ENCODE results near the gene CCL14. TPM values are rescaled to one million over a fixed set of nuclear protein-coding genes. Genes with fewer than 3 reads are reported as not detected.

CCL14 gene
- total and polyA plus RNA-seq, 2 of the 13 experiments (the other 11 are each of a cell fraction or from before 2014, with no cell fraction given) = 1.1 to 1.7 TPM

- TF ChIP-seq SYNCRIP (IDR thresholded peaks at IDR 0.05; ENCODE audit: insufficient read depth, low read depth, low read length) = no peak
- TF ChIP-seq ZNF530 (CRISPR knock-in tag; IDR thresholded peaks at IDR 0.05; ENCODE audit: low read depth) = no peak
- peak; percentile 67 for TF ChIP-seq ZNF501 (CRISPR knock-in tag; IDR thresholded peaks at IDR 0.05)
- TF ChIP-seq POLR2AphosphoS5 (IDR thresholded peaks at IDR 0.05; ENCODE audit: low read depth, low read length) = peak; percentile 21; the same call in 1 of the 2 replicates
- no peak for TF ChIP-seq ZNF883 (CRISPR knock-in tag; IDR thresholded peaks at IDR 0.05; ENCODE audit: not compliant biosample characterization)
- TF ChIP-seq FIP1L1 (IDR thresholded peaks at IDR 0.05; ENCODE audit: borderline replicate concordance, insufficient read depth, low read depth, low read length) = no peak
- peak; percentile 97 for TF ChIP-seq HDAC1 (CRISPR knock-in tag; IDR thresholded peaks at IDR 0.05)
- TF ChIP-seq ZNF546 (CRISPR knock-in tag; conservative IDR thresholded peaks at IDR 0.05) = no peak
- TF ChIP-seq, protein P1, sequence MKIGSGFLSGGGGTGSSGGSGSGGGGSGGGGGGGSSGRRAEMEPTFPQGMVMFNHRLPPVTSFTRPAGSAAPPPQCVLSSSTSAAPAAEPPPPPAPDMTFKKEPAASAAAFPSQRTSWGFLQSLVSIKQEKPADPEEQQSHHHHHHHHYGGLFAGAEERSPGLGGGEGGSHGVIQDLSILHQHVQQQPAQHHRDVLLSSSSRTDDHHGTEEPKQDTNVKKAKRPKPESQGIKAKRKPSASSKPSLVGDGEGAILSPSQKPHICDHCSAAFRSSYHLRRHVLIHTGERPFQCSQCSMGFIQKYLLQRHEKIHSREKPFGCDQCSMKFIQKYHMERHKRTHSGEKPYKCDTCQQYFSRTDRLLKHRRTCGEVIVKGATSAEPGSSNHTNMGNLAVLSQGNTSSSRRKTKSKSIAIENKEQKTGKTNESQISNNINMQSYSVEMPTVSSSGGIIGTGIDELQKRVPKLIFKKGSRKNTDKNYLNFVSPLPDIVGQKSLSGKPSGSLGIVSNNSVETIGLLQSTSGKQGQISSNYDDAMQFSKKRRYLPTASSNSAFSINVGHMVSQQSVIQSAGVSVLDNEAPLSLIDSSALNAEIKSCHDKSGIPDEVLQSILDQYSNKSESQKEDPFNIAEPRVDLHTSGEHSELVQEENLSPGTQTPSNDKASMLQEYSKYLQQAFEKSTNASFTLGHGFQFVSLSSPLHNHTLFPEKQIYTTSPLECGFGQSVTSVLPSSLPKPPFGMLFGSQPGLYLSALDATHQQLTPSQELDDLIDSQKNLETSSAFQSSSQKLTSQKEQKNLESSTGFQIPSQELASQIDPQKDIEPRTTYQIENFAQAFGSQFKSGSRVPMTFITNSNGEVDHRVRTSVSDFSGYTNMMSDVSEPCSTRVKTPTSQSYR (CRISPR knock-in tag; IDR thresholded peaks at IDR 0.05; ENCODE audit: borderline replicate concordance) = peak; percentile 98
- TF ChIP-seq ZFP36 (IDR thresholded peaks at IDR 0.05; ENCODE audit: borderline replicate concordance, low read depth, low read length, partially characterized antibody) = no peak
- TF ChIP-seq, protein P2, sequence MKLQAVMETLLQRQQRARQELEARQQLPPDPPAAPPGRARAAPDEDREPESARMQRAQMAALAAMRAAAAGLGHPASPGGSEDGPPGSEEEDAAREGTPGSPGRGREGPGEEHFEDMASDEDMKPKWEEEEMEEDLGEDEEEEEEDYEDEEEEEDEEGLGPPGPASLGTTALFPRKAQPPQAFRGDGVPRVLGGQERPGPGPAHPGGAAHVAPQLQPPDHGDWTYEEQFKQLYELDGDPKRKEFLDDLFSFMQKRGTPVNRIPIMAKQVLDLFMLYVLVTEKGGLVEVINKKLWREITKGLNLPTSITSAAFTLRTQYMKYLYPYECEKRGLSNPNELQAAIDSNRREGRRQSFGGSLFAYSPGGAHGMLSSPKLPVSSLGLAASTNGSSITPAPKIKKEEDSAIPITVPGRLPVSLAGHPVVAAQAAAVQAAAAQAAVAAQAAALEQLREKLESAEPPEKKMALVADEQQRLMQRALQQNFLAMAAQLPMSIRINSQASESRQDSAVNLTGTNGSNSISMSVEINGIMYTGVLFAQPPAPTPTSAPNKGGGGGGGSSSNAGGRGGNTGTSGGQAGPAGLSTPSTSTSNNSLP (IDR thresholded peaks at IDR 0.05; ENCODE audit: low read depth, low read length) = peak; percentile 54
- TF ChIP-seq, protein P3, sequence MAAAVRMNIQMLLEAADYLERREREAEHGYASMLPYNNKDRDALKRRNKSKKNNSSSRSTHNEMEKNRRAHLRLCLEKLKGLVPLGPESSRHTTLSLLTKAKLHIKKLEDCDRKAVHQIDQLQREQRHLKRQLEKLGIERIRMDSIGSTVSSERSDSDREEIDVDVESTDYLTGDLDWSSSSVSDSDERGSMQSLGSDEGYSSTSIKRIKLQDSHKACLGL (CRISPR knock-in tag; IDR thresholded peaks at IDR 0.05) = no peak
- TF ChIP-seq ZNF766 (CRISPR knock-in tag; IDR thresholded peaks at IDR 0.05; ENCODE audit: borderline replicate concordance) = no peak
- no peak for TF ChIP-seq ZBTB1 (CRISPR knock-in tag; IDR thresholded peaks at IDR 0.05; ENCODE audit: borderline replicate concordance)
- TF ChIP-seq, protein P4, sequence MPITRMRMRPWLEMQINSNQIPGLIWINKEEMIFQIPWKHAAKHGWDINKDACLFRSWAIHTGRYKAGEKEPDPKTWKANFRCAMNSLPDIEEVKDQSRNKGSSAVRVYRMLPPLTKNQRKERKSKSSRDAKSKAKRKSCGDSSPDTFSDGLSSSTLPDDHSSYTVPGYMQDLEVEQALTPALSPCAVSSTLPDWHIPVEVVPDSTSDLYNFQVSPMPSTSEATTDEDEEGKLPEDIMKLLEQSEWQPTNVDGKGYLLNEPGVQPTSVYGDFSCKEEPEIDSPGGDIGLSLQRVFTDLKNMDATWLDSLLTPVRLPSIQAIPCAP (CRISPR knock-in tag; IDR thresholded peaks at IDR 0.05; ENCODE audit: low read depth) = no peak
- no peak for TF ChIP-seq ETS1 (CRISPR knock-in tag; IDR thresholded peaks at IDR 0.05)
- TF ChIP-seq MYPOP (CRISPR knock-in tag; IDR thresholded peaks at IDR 0.05) = peak; percentile 80; the same call in 1 of the 2 replicates
- TF ChIP-seq GTF2F1 (IDR thresholded peaks at IDR 0.05; ENCODE audit: low read length) = no peak
- TF ChIP-seq ZNF451 (CRISPR knock-in tag; IDR thresholded peaks at IDR 0.05) = no peak
Observed at GRCh38 chr17:35973333-35974260, 12.9 kb downstream of the CCL14 start (continued).
